K562 (cell line): ENCODE results near the gene HSPB1. TPM values are rescaled to one million over a fixed set of nuclear protein-coding genes. Genes with fewer than 3 reads are reported as not detected.

Source experiments
- CBFA2T2 ChIP-seq: fragments of 450-650 bp; conservative IDR thresholded peaks from 2 replicates; pipeline ENCODE4 v1.6.1; 2017; ENCODE audit warnings: mild to moderate bottlenecking
- CHD1 ChIP-seq: fragments of 200-600 bp; sonication (generic); IDR thresholded peaks from one replicate; pipeline ENCODE4 v1.6.1; 2012; ENCODE audit warnings: mild to moderate bottlenecking, moderate library complexity, low read length, inconsistent platforms
- KLF16 ChIP-seq: IDR thresholded peaks from 2 replicates; pipeline ENCODE4 v1.6.1; 2016; ENCODE audit warnings: antibody characterized with exemption
- MYBL2 ChIP-seq, 2 experiments: fragments of 450-650 bp in 1 of 2; sonication (generic) in 1 of 2; formaldehyde crosslinking in 1 of 2; IDR thresholded peaks; 2 replicates each; pipeline versions ENCODE4 v1.6.1 to v1.8.1; 2017 to 2022; ENCODE audit warnings: borderline replicate concordance in 1 of 2, inconsistent platforms in 1 of 2, low read depth in 1 of 2, mild to moderate bottlenecking in 1 of 2, missing genetic modification reagents in 1 of 2, moderate library complexity in 1 of 2
- NBN ChIP-seq: fragments of 450-650 bp; IDR thresholded peaks from 2 replicates; pipeline ENCODE4 v1.6.1; 2016; ENCODE audit warnings: low read depth, mild to moderate bottlenecking
- RBM39 ChIP-seq: fragments of 200-400 bp; formaldehyde crosslinking; optimal IDR thresholded peaks from 2 replicates; pipeline ENCODE3; 2018; ENCODE audit warnings: low read depth, low read length
- RREB1 ChIP-seq: fragments of 250-450 bp; sonication (Bioruptor Pico); IDR thresholded peaks from 2 replicates; pipeline ENCODE4 v1.4.0; 2020
- THRB ChIP-seq: fragments of 450-650 bp; formaldehyde crosslinking; conservative IDR thresholded peaks from 2 replicates; pipeline ENCODE4 v1.4.0; 2022; ENCODE audit warnings: mild to moderate bottlenecking, missing genetic modification characterization
- YY1 ChIP-seq, 3 experiments: IDR thresholded peaks; 2 replicates each; pipeline ENCODE4 v1.6.1; 2011; ENCODE audit warnings: low read length in 2 of 3, mild to moderate bottlenecking in 2 of 3, moderate library complexity in 2 of 3, borderline replicate concordance in 1 of 3, control low read depth in 1 of 3, low read depth in 1 of 3; ENCODE audit not compliant: insufficient read depth in 3 of 3, insufficient replicate concordance in 2 of 3, control insufficient read depth in 1 of 3, insufficient read length in 1 of 3; ENCODE audit errors: extremely low read depth in 1 of 3
- ZBTB7A ChIP-seq: IDR thresholded peaks from 2 replicates; pipeline ENCODE4 v1.6.1; 2011; ENCODE audit warnings: low read depth, mild to moderate bottlenecking, low read length, moderate library complexity, borderline replicate concordance; ENCODE audit not compliant: control insufficient read depth
- ZNF3 ChIP-seq: fragments of 250-450 bp; sonication (Bioruptor Pico); IDR thresholded peaks from 2 replicates; pipeline ENCODE4 v1.5.0; 2021; ENCODE audit warnings: mild to moderate bottlenecking, moderate library complexity
- ZNF699 ChIP-seq: fragments of 250-450 bp; sonication (Bioruptor Pico); IDR thresholded peaks from 2 replicates; pipeline ENCODE4 v1.8.0; 2021; ENCODE audit warnings: mild to moderate bottlenecking, moderate library complexity; ENCODE audit not compliant: insufficient replicate concordance
- polyA plus RNA-seq, 8 experiments: library from polyadenylated mRNA; depleted of rRNA in 4 of 8; stranded (reverse) in 5 of 8; unstranded in 3 of 8; fragments of >200 nt; fragmentation: Nextera tagmentation in 2 of 8; fragmentation: Illumina TruSeq in 1 of 8; extraction: Ambion mirVana in 2 of 8; extraction: Trizol in 1 of 8; gene quantifications; 2 replicates each; pipeline versions ENCODE4 v1.2.1 to v1.2.3, GENCODE V29; 2011 to 2014; ENCODE audit warnings: inconsistent platforms in 1 of 8, missing spikeins in 1 of 8
- total RNA-seq, 7 experiments: library from RNA; depleted of rRNA in 6 of 7; stranded (reverse); fragments of >200 nt in 6 of 7; fragmentation: Illumina TruSeq in 2 of 7; extraction: Trizol in 2 of 7; gene quantifications; 2 replicates each; pipeline versions ENCODE4 v1.2.1 to v1.2.3, GENCODE V29; 2011 to 2021; ENCODE audit warnings: low replicate concordance in 1 of 7
- TF ChIP-seq, protein P1 (sequence below): fragments of 450-650 bp; conservative IDR thresholded peaks from 2 replicates; pipeline ENCODE4 v1.6.1; 2016; ENCODE audit warnings: missing genetic modification characterization, low read depth, mild to moderate bottlenecking, control low read depth, missing compliant biosample characterization
- TF ChIP-seq, protein P2 (sequence below): fragments of 250-450 bp; sonication (Bioruptor Pico); IDR thresholded peaks from 2 replicates; pipeline ENCODE4 v1.4.0; 2020

HSPB1 gene
- total and polyA plus RNA-seq, 9 of the 15 experiments (the other 6 are each of a cell fraction or from before 2014, with no cell fraction given), result 27.1 to 522 (median 138) TPM

- TF ChIP-seq, protein P1, sequence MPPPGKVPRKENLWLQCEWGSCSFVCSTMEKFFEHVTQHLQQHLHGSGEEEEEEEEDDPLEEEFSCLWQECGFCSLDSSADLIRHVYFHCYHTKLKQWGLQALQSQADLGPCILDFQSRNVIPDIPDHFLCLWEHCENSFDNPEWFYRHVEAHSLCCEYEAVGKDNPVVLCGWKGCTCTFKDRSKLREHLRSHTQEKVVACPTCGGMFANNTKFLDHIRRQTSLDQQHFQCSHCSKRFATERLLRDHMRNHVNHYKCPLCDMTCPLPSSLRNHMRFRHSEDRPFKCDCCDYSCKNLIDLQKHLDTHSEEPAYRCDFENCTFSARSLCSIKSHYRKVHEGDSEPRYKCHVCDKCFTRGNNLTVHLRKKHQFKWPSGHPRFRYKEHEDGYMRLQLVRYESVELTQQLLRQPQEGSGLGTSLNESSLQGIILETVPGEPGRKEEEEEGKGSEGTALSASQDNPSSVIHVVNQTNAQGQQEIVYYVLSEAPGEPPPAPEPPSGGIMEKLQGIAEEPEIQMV, result peak; percentile 89
- no peak; the same call in 1 of the 2 replicates for TF ChIP-seq ZBTB7A
- TF ChIP-seq NBN, result peak; percentile 15; the same call in 1 of the 2 replicates
- TF ChIP-seq, protein P2, sequence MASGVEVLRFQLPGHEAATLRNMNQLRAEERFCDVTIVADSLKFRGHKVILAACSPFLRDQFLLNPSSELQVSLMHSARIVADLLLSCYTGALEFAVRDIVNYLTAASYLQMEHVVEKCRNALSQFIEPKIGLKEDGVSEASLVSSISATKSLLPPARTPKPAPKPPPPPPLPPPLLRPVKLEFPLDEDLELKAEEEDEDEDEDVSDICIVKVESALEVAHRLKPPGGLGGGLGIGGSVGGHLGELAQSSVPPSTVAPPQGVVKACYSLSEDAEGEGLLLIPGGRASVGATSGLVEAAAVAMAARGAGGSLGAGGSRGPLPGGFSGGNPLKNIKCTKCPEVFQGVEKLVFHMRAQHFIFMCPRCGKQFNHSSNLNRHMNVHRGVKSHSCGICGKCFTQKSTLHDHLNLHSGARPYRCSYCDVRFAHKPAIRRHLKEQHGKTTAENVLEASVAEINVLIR, result no peak
- no peak for TF ChIP-seq MYBL2 (IDR thresholded peaks at IDR 0.05; ENCODE audit: low read depth)
- no peak for TF ChIP-seq MYBL2 (CRISPR knock-in tag; IDR thresholded peaks at IDR 0.05; ENCODE audit: borderline replicate concordance)
- TF ChIP-seq RBM39, result no peak
- peak in 1 of 3 experiments; percentile 6 for TF ChIP-seq YY1 (IDR thresholded peaks at IDR 0.05; ENCODE audit: borderline replicate concordance in 1 of 3, control insufficient read depth in 1 of 3, extremely low read depth in 1 of 3, insufficient read depth in 3 of 3, insufficient read length in 1 of 3, insufficient replicate concordance in 2 of 3, low read depth in 1 of 3, low read length in 2 of 3)
- TF ChIP-seq ZNF699 (CRISPR knock-in tag), result no peak
- no peak for TF ChIP-seq KLF16
- TF ChIP-seq ZNF3, result no peak
- TF ChIP-seq CBFA2T2, result no peak
- TF ChIP-seq CHD1, result no peak
- TF ChIP-seq RREB1 (CRISPR knock-in tag), result no peak
- TF ChIP-seq THRB (CRISPR knock-in tag), result 0 out of 2 replicates have a peak, but pooled peaks have one; percentile 15
Observed at GRCh38 chr7:76317782-76318487, 15.5 kb downstream of the HSPB1 start (continued).
